Measurements from ENCODE around the gene C17orf50. TPM values are rescaled to one million over a fixed set of nuclear protein-coding genes. Genes with fewer than 3 reads are reported as not detected.

Gene C17orf50
- total RNA-seq, 2 experiments from 2014 or later, result not detected

GRCh38 chr17:35742896-35743477 lies 17.7 kb upstream of the C17orf50 start:
- intact Hi-C loops (cut with micrococcal nuclease), result loop anchor here (10.0 kb wide), 1 partner anchor 568 kb away; no protein-coding TSS in a partner anchor
- Mint-ChIP-seq H3K4me1 (ENCODE audit: low read depth) (peaks cover 14% of the 10 kb centered on the region), H3K27me3 (peaks cover 34% of the 10 kb centered on the region), H3K9me3 (no peaks in the 10 kb centered on the region), H3K4me3 (no peak overlapping the region), H3K36me3 (ENCODE audit: low read depth) (no peaks in the 10 kb centered on the region), H3K27ac (no peak overlapping the region)
- ATAC-seq (no peak), DNase-seq (no peak)
- TF ChIP-seq, protein P1, sequence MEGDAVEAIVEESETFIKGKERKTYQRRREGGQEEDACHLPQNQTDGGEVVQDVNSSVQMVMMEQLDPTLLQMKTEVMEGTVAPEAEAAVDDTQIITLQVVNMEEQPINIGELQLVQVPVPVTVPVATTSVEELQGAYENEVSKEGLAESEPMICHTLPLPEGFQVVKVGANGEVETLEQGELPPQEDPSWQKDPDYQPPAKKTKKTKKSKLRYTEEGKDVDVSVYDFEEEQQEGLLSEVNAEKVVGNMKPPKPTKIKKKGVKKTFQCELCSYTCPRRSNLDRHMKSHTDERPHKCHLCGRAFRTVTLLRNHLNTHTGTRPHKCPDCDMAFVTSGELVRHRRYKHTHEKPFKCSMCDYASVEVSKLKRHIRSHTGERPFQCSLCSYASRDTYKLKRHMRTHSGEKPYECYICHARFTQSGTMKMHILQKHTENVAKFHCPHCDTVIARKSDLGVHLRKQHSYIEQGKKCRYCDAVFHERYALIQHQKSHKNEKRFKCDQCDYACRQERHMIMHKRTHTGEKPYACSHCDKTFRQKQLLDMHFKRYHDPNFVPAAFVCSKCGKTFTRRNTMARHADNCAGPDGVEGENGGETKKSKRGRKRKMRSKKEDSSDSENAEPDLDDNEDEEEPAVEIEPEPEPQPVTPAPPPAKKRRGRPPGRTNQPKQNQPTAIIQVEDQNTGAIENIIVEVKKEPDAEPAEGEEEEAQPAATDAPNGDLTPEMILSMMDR (IDR thresholded peaks at IDR 0.05), result no peak
- ChIA-PET CTCF (no interaction called here), POLR2A (interaction anchor here (1.7 kb wide), 1 partner anchor 12 kb away, joined by 6 read pairs; the partner anchor contains the start of gene RASL10B)

DNA sequence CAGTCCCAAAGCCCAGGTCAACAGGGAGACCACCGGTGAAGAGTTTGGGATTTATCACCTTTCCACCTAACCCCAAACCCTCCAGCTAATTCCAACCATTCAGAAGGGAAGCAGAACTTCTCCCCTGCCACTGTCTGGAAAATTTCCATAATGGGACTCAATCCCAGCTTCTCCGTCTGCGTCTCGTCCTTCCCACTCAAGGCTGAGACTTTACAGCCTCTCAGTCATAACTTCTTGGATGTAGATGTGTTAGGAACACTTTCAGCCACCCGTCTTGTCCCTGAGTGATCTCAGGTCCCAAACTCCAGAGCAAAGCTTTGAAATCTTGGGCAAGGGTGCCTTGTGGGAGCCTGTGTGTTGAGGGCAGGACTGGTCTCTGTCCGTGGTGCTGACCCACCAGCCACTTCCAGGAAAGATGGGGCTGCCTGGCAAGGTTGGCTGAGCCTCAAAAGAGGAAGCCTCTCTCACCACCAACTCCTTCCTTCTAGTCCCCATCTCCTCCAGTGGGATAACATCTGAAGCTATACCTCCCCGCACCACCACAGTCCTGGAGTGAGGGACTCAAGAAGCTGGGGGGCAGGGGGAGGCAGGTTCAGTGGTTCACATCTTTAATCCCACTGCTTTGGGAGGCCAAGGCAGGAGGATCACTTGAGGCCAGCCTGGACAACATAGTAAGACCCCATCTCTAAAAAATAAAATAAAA lies 16.9 kb upstream of the C17orf50 start:
- ATAC-seq, result no peak
- Mint-ChIP-seq H3K27me3 (peaks cover 40% of the 10 kb centered on the region), H3K4me1 (ENCODE audit: low read depth) (peaks cover 22% of the 10 kb centered on the region), H3K9me3 (no peaks in the 10 kb centered on the region), H3K27ac (no peak overlapping the region), H3K4me3 (no peak overlapping the region), H3K36me3 (ENCODE audit: low read depth) (no peaks in the 10 kb centered on the region)
- TF ChIP-seq, protein P1 (IDR thresholded peaks at IDR 0.05), result no peak
- peak; percentile 33 for DNase-seq
- ChIA-PET CTCF (interaction anchor here (7.1 kb wide), 1 partner anchor 131 kb away, joined by 121 read pairs; no protein-coding TSS in a partner anchor), POLR2A (interaction anchor here (1.7 kb wide), 1 partner anchor 12 kb away, joined by 6 read pairs; the partner anchor contains the start of gene RASL10B)
- intact Hi-C loops (cut with micrococcal nuclease), result loop anchor here (10.0 kb wide), 1 partner anchor 569 kb away; no protein-coding TSS in a partner anchor

GRCh38 chr17:35744830-35745229 lies 15.9 kb upstream of the C17orf50 start:
- CTCF ChIA-PET, result interaction anchor here (0.9 to 7.1 kb wide), 5 partner anchors 11 to 625 kb away, joined by 3 to 121 read pairs (median 4); partner anchors contain the start of gene RASL10B
- peaks cover 47% of the 10 kb centered on the region for H3K27me3 Mint-ChIP-seq

DNA sequence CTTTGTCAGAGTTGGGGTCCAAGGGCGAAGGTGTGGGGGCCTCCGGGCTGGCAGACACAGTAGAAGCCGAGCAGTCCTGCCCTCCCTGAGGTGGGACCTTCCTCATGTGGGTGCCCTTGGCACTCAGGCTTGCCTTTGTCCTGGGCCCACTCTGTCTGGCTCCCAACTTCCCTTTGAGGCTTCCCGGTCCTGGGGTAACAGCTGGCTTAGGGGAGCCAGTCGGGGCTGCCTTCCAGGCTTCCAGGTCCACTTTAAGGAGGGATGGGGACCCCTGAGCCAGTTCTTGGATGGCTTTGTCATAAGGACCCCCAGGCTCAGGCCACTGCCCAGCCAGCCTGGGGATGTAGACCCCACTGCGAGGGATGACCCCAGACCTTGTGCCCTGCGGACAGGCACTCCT lies 15.4 kb upstream of the C17orf50 start:
- Mint-ChIP-seq H3K4me3 (no peak overlapping the region), H3K9me3 (no peaks in the 10 kb centered on the region), H3K27ac (no peak overlapping the region), H3K27me3 (peaks cover 46% of the 10 kb centered on the region), H3K36me3 (ENCODE audit: low read depth) (no peaks in the 10 kb centered on the region), H3K4me1 (ENCODE audit: low read depth) (peaks cover 35% of the 10 kb centered on the region)
- ATAC-seq (no peak), DNase-seq (no peak)
- intact Hi-C loops (cut with micrococcal nuclease), result loop anchor here (5.0 to 10.0 kb wide), 2 partner anchors 133 to 570 kb away; no protein-coding TSS in a partner anchor
- ChIA-PET CTCF (interaction anchor here (0.9 to 7.4 kb wide), 6 partner anchors 11 to 625 kb away, joined by 3 to 121 read pairs (median 4); partner anchors contain the start of gene RASL10B), POLR2A (interaction anchor here (1.1 kb wide), 1 partner anchor 63 kb away, joined by 3 read pairs; no protein-coding TSS in a partner anchor)
- TF ChIP-seq, protein P1 (IDR thresholded peaks at IDR 0.05), result no peak

More at GRCh38 chr17:35744830-35745229, 15.9 kb upstream of the C17orf50 start:
- Mint-ChIP-seq H3K36me3 (ENCODE audit: low read depth) (no peaks in the 10 kb centered on the region), H3K4me3 (no peak overlapping the region), H3K9me3 (no peaks in the 10 kb centered on the region), H3K4me1 (ENCODE audit: low read depth) (peaks cover 32% of the 10 kb centered on the region), H3K27ac (no peak overlapping the region)
- TF ChIP-seq, protein P1 (IDR thresholded peaks at IDR 0.05), result no peak
- ATAC-seq (no peak), DNase-seq (no peak)
- intact Hi-C loops (cut with micrococcal nuclease), result loop anchor here (5.0 to 10.0 kb wide), 2 partner anchors 133 to 570 kb away; no protein-coding TSS in a partner anchor
- POLR2A ChIA-PET, result interaction anchor here (1.1 kb wide), 1 partner anchor 64 kb away, joined by 3 read pairs; no protein-coding TSS in a partner anchor
